NCI-H2227 (cell line): ENCODE measurements around the gene NFATC4.

Source experiments
- DNase-seq: peaks from one replicate; lab custom pipeline; 2025; ENCODE audit not compliant: unreplicated experiment; lab: John Stamatoyannopoulos, UW

Gene NFATC4

GRCh38 chr14:24367514-24368211 lies at the start of gene NFATC4:
TSS of gene NFATC4 (plus strand) at chr14:24368184. CDS start at chr14:24368341, 157 bp downstream.
- peak; percentile 91 for DNase-seq

GRCh38 chr14:24321212-24321975 lies 46.6 kb upstream of the NFATC4 start:
- DNase-seq = no peak

- DNase-seq = no peak
Observed at GRCh38 chr14:24322672-24323071, 45.3 kb upstream of the NFATC4 start.

- DNase-seq = no peak
Observed at GRCh38 chr14:24323341-24323740, 44.6 kb upstream of the NFATC4 start.

- DNase-seq = no peak
Observed at GRCh38 chr14:24324024-24324423, 44.0 kb upstream of the NFATC4 start.

GRCh38 chr14:24325041-24325530 lies 42.9 kb upstream of the NFATC4 start:
- DNase-seq = no peak

- no peak for DNase-seq
Observed at GRCh38 chr14:24325963-24326362, 42.0 kb upstream of the NFATC4 start.

- no peak for DNase-seq
Observed at GRCh38 chr14:24327303-24327702, 40.7 kb upstream of the NFATC4 start.

GRCh38 chr14:24327914-24328313 lies 40.1 kb upstream of the NFATC4 start:
- peak; percentile 20 for DNase-seq

GRCh38 chr14:24329073-24329663 lies 38.8 kb upstream of the NFATC4 start:
- DNase-seq = no peak

GRCh38 chr14:24329736-24330135 lies 38.2 kb upstream of the NFATC4 start:
- no peak for DNase-seq

GRCh38 chr14:24330973-24331674 lies 36.9 kb upstream of the NFATC4 start:
- DNase-seq = no peak

GRCh38 chr14:24331731-24332267 lies 36.2 kb upstream of the NFATC4 start:
- DNase-seq = no peak

- peak; percentile 29 for DNase-seq
Observed at GRCh38 chr14:24332268-24332993, 35.6 kb upstream of the NFATC4 start.

GRCh38 chr14:24334431-24335291 lies 33.3 kb upstream of the NFATC4 start, which contains the start of gene ADCY4:
TSS of gene ADCY4 (minus strand) at chr14:24335071. CDS start at chr14:24334652, 419 bp downstream.
- DNase-seq = no peak

GRCh38 chr14:24335461-24336171 lies 32.4 kb upstream of the NFATC4 start:
- no peak for DNase-seq

GRCh38 chr14:24337144-24337823 lies 30.7 kb upstream of the NFATC4 start:
- DNase-seq = no peak

GRCh38 chr14:24337824-24338175 lies 30.2 kb upstream of the NFATC4 start:
- DNase-seq = no peak
